ENCODE results near the gene AACS. TPM values are rescaled to one million over a fixed set of nuclear protein-coding genes. Genes with fewer than 3 reads are reported as not detected.

AACS gene
- total and polyA plus RNA-seq, 2 experiments from 2014 or later = 24.2 to 33.2 TPM

DNA sequence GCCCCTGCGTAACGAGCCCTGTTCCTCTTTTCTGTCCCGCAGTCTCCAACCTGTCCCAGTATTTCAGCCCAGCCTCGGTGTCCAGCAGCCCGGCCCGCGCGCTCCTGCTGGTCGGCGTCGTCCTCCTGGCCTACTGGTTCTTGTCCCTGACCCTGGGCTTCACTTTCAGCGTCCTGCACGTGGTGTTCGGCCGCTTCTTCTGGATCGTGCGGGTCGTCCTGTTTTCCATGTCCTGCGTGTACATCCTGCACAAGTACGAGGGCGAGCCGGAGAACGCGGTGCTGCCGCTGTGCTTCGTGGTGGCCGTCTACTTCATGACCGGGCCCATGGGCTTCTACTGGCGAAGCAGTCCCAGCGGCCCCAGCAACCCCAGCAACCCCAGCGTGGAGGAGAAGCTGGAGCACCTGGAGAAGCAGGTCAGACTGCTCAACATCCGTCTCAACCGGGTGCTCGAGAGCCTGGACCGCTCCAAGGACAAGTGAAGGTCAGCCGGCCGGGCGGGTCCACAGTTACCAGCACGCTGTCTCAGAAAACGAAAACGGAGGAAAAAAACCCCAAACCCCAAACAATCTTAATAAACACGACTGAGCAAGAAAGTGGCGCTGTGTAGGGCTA lies 40.2 kb upstream of the AACS start:
- H2AFZ ChIP-seq = no peak overlapping the region
- no peak for DNase-seq (ENCODE audit: low spot score)
- H3K4me1 ChIP-seq (ENCODE audit: insufficient read depth) = no peaks in the 10 kb centered on the region
- no peak overlapping the region for H3K4me2 ChIP-seq
- no peaks in the 10 kb centered on the region for H3K9me3 ChIP-seq (ENCODE audit: low read depth)
- H3K79me2 ChIP-seq = no peaks in the 10 kb centered on the region
- H3K9me2 ChIP-seq (replicated peaks; ENCODE audit: insufficient read depth) = no peaks in the 10 kb centered on the region
- no peaks in the 10 kb centered on the region for H3K27me3 ChIP-seq
- no peak for TF ChIP-seq CTCF (IDR thresholded peaks at IDR 0.05; ENCODE audit: poor library complexity)
- no peak for TF ChIP-seq EZH2phosphoT487 (IDR thresholded peaks at IDR 0.05; ENCODE audit: low read depth, severe bottlenecking, unreplicated experiment)
- H4K20me1 ChIP-seq (ENCODE audit: insufficient read depth, poor library complexity, severe bottlenecking) = no peaks in the 10 kb centered on the region
- 98% methylated on average over 42 of the region's 43 CpGs for WGBS (ENCODE audit: low lambda C conversion rate, missing lambda C conversion rate)
- H3K27ac ChIP-seq = no peak overlapping the region
- H3K4me3 ChIP-seq = no peak overlapping the region
- H3K36me3 ChIP-seq (replicated peaks; ENCODE audit: insufficient read depth, low read depth) = no peaks in the 10 kb centered on the region

- TF ChIP-seq EZH2 (IDR thresholded peaks at IDR 0.05; ENCODE audit: borderline replicate concordance) = no peak
- TF ChIP-seq EZH2phosphoT487 (IDR thresholded peaks at IDR 0.05; ENCODE audit: low read depth, severe bottlenecking, unreplicated experiment) = no peak
- no peak for TF ChIP-seq CTCF (IDR thresholded peaks at IDR 0.05; ENCODE audit: poor library complexity)
- Histone ChIP-seq H3K36me3 (replicated peaks; ENCODE audit: insufficient read depth, low read depth) (no peaks in the 10 kb centered on the region), H3K4me1 (ENCODE audit: insufficient read depth) (no peaks in the 10 kb centered on the region), H3K27ac (no peak overlapping the region), H4K20me1 (ENCODE audit: insufficient read depth, poor library complexity, severe bottlenecking) (no peaks in the 10 kb centered on the region), H3K4me3 (no peak overlapping the region), H3K9me2 (replicated peaks; ENCODE audit: insufficient read depth) (no peaks in the 10 kb centered on the region), H3K9me3 (ENCODE audit: low read depth) (no peaks in the 10 kb centered on the region), H3K27me3 (no peaks in the 10 kb centered on the region), H2AFZ (no peak overlapping the region), H3K79me2 (no peaks in the 10 kb centered on the region), H3K4me2 (no peak overlapping the region)
- no peak for DNase-seq (ENCODE audit: low spot score)
- 95% methylated on average over 9 of the region's 9 CpGs for WGBS (ENCODE audit: low lambda C conversion rate, missing lambda C conversion rate)
Observed at GRCh38 chr12:125025606-125026235, 39.5 kb upstream of the AACS start.

GRCh38 chr12:125028106-125028505 lies 37.1 kb upstream of the AACS start:
- Histone ChIP-seq H2AFZ (no peak overlapping the region), H3K4me2 (no peak overlapping the region), H3K27me3 (no peaks in the 10 kb centered on the region), H4K20me1 (ENCODE audit: insufficient read depth, poor library complexity, severe bottlenecking) (no peaks in the 10 kb centered on the region), H3K79me2 (no peaks in the 10 kb centered on the region), H3K4me1 (ENCODE audit: insufficient read depth) (no peaks in the 10 kb centered on the region), H3K9me3 (ENCODE audit: low read depth) (no peaks in the 10 kb centered on the region), H3K9me2 (replicated peaks; ENCODE audit: insufficient read depth) (no peaks in the 10 kb centered on the region), H3K36me3 (replicated peaks; ENCODE audit: insufficient read depth, low read depth) (no peaks in the 10 kb centered on the region), H3K4me3 (no peak overlapping the region), H3K27ac (no peak overlapping the region)
- 98% methylated on average over 8 of the region's 8 CpGs for WGBS (ENCODE audit: low lambda C conversion rate, missing lambda C conversion rate)
- TF ChIP-seq CTCF (IDR thresholded peaks at IDR 0.05; ENCODE audit: poor library complexity) (no peak), EZH2phosphoT487 (IDR thresholded peaks at IDR 0.05; ENCODE audit: low read depth, severe bottlenecking, unreplicated experiment) (no peak), EZH2 (IDR thresholded peaks at IDR 0.05; ENCODE audit: borderline replicate concordance) (no peak)
- no peak for DNase-seq (ENCODE audit: low spot score)

Data from hepatocyte (in vitro differentiated cells).